ENCODE results near the gene AP4S1.
"Not testable (repeated sequence)": the region's sequence is repeated elsewhere in the genome, so short reads cannot be mapped to it uniquely, and the experiment has no call there.

The AP4S1 gene

DNA sequence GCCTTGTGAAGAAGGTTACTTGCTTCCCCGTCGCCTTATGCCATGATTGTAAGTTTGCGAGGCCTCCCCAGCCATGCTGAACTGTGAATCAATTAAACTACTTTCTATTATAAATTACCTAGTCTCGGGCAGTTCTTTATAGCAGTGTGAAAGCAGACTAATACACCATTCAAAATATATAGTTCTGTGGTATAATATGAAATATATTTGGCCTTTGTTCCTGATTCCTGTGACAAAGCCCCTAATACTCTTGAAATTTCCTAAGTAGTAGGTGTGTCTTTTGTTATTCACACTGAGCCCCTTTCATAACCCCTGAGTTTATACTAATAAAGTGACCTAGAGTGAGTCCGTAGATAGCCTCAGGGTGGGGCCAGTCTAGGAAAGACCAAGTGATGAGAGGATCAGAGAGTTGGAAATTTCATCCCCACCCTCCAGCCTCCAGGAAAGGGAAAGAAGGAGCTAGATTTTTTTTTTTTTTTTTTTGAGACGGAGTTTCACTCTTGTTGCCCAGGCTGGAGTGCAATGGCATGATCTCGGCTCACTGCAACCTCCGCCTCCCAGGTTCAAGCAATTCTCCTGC is 20.1 kb downstream of the AP4S1 start:
- DNase-seq, result no peak

DNA sequence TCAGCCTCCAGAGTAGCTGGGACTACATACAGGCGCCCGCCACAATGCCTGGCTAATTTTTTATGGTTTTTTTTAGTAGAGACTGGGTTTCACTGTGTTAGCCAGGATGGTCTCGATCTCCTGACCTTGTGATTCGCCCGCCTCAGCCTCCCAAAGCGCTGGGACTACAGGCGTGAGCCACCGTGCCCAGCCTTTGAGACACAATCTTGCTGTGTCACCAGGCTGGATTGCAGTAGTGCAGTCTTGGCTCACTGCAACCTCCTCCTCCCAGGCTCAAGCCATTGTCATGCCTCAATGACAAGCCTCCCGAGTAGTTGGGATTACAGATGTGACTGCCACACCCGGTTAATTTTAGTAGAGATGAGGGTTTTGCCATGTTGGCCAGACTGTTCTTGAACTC is 22.1 kb downstream of the AP4S1 start:
- no peak for DNase-seq

DNA sequence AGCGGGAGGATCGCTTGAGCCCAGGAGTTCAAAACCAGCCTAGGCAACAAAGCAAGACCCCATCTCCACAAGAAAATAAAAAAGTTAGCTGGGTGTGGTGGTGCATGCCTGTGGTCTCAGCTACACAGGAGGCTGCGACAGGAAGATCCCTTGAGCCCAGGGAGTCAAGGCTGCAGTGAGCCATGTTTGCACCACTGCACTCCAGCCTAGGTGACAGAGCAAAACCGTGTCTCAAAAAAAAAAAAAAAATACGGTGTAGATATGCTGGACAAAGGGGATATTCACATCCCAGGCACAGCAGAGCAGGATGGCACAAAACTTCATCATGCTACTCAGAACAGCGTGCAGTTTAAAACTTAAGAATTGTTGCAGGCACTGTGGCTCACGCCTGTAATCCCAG is 25.6 kb downstream of the AP4S1 start:
- no peak for DNase-seq

DNA sequence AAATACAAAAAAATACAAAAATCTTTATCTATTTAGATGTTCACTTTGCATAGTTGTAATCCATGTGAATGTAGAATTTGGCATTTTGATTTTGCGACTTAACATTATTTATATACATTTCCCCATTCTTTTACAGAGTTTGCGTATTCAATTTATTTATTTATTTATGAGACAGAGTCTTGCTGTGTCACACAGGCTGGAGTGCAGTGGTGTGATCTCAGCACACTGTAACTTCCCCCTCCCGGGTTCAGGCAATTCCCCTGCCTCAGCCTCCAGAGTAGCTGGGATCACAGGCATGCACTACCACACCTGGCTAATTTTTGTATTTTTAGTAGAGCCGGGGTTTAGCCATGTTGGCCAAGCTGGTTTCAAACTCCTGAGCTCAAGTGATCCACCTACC is 26.1 kb downstream of the AP4S1 start:
- DNase-seq, result no peak

DNA sequence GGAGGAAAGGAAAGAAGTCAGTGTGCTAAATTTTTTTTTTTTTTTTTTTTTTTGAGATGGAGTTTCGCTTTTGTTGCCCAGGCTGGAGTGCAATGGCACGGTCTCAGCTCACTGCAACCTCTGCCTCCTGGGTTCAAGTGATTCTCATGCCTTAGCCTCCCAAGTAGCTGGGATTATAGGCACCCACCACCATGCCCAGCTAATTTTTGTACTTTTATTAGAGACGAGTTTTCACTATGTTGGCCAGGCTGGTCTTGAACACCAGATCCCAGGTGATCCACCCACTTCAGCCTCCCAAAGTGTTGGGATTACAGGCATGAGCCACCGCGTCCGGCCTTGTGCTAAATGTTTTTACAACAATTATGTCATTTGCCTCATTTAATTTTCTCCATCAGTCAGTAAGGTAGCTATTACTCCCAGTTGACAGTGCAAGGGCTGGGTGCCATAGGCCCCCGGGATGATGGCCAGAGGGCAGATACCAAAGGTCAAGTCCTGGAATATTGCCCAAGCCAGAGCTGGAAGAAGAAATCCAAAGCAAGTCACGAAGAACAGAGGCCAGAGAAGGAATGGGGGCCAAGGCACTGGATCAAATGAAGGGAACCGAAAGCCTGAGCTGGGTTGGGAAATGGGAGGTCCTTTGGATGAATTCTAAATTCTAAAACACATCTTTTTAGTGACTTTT is 27.6 kb downstream of the AP4S1 start:
- not testable (repeated sequence) for DNase-seq

DNA sequence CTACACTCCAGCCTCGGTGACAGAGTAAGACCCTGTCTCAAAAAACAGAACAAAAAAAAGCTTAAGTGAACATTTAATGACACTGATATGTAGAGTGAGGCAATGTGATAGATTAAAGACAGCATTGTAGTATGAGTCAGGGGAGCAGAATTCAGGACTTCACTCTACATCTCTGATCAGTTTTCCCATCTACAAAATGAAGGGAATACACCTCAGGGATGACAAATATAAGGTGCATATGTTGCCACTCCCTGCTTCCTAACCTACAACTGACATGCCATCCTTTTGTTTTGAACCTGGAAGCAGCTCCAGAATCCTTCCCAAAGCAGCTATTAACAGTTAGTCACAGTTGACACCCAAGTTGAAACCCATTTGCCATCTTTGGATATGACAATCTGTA is 31.6 kb downstream of the AP4S1 start:
- no peak for DNase-seq

DNA sequence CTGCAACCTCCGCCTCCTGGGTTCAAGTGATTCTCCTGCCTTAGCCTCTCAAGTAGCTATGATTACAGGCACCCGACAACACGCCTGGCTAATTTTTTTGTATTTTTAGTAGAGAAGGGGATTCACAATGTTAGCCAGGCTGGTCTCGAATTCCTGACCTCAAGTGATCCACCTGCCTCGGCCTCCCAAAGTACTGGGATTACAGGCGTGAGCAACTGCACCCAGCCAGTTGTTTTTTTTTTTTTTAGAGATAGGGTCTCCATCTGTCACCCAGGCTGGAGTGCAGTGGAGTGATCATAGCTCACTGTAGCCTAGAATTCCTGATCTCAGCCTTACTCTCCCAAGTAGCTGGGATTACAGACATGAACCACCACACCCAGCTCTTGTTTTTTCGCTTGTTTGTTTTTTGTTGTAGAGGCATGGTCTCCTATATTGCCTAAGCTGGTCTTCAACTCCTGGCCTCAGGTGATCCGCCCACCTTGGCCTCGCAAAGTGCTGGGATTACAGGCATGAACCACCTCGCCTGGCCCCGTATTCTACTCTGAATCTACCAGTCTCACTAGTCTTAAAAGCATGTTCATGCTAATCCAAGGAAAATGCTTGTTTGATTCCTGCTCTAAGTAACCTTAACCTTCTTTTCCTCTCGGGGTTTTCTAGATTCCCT is 32.4 kb downstream of the AP4S1 start:
- no peak for DNase-seq

DNA sequence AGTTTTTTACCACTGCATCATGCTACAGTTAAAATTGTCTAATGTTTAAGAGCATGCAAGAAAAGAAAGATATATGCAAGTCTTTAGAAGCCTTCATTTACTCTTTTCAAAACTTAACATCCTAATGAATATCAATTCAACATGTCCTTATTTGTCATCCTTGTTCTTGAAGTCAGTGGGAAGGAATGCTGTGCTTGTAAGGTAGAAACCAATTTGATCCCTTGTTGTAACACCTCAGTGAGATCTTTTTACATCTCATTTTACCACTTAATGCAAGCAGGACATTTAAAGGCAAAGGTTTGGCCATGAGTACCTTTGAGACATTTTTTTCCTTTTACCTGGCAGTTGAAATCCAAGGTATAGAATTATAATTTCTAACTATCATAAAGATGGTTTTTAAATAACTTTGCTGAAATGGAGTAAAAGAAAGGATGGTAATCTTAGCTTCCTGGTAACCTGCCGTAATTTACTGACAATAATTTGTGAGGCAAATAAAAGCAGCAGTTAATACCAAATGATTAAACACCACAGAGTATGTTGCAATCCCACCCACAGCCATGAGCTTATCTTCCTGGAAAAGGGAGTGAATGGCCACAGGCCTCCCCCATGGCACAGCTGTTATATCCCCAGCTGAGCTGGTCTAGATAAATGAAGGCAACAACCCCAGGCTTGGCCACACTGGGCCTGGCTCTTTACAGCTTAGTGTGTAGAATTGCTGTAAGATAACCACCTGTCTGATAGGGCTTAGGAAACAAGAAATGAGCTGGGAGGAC is 33.9 kb downstream of the AP4S1 start:
- DNase-seq, result no peak

DNA sequence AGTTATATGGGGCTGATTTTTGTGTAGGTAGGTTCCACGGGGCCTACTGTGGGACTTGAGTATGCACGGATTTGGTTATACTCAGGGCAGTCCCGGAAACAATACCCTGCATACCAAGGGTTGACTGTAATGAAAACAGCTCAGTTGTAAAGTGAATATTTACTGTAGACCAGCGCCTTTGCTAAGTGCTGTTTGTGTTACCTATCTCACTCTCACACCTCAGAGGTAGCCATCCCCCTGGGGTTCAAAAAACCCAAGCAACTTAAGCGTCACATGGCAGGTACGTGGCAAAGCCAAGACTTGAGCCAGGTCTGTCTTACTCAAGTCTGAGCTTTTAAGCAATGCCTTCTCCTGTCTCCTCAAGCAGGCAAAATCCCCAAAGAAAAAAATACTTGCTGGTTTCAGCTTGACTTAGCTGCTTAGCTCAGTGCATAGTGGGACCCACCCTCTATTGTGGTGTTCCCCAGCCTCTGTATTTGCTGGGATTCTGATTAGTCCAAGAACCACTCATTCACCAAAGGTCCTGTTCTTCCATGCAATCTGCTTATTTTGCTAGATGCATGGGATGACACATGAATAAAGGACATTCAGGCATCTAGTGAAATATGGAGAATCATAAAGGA is 34.9 kb downstream of the AP4S1 start:
- DNase-seq, result no peak

DNA sequence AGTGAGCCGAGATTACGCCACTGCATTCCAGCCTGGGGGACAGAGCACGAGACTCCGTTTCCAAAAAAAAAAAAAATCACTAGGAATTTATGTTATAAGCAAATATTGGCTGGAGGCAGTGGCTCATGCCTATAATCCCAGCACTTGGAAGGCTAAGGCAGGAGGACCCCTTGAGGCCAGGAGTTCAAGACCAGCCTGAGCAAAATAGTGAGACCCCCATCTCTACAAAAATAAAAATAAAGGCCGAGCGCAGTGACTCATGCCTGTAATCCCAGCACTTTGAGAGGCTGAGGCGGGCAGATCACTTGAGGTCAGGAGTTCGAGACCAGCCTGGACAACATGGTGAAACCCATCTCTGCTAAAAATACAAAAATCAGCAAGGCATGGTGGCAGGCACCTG is 37.5 kb downstream of the AP4S1 start:
- not testable (repeated sequence) for DNase-seq

DNA sequence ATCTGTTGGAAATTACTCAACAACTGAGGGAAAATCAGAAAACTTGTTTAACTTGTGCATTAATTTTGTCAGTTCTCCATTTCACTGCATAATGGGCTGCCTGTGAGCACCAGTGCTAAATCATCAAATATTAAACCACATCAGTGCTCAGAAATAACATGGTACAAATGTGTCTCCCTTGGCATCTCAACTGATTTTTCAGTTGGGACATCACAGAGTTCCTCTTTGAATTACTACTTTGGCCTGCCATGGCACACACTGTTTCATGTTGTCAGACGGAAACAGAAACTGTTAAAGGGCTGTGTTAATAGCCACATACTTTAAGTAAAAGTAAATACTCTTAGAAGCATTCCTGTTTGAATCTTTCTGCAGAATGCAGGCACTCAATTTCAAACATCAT is 42.8 kb downstream of the AP4S1 start:
- no peak for DNase-seq

DNA sequence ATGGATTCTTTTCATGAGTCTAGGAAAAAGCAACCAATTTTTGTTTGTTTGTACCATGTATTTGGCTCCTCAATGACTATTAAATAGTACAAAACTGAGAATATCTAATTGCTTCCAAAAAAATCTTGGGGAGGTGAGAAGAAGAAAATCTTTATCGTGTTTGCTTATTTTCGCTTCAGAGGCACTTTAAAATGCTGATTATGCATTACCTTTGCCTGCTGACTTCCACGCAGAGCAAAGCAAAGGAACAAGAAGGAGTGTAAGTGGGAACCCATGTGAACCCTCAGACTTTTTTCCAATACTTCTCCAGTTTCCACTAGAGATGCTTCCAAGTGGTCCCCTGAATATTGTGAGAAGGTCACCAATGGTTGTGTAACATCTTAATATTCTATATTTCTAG is 43.9 kb downstream of the AP4S1 start:
- no peak for DNase-seq

DNA sequence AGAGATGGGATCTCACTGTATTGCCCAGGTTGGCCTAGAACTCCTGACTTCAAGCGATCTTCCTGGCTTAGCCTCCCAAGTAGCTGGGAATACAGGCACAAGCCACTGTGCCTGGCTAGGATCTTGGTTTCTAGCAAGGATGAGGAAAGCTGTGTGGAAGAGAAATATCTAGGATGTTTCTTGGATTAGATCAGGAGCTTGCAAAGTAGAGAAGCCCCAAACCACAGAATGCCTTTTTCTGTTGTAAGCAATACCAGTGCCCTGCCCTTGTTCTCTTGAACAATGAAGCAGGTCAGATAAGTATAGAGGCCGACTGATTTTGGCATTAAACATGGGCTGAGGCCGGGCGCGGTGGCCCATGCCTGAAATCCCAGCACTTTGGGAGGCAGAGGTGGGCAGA is 45.0 kb downstream of the AP4S1 start:
- DNase-seq, result no peak

DNA sequence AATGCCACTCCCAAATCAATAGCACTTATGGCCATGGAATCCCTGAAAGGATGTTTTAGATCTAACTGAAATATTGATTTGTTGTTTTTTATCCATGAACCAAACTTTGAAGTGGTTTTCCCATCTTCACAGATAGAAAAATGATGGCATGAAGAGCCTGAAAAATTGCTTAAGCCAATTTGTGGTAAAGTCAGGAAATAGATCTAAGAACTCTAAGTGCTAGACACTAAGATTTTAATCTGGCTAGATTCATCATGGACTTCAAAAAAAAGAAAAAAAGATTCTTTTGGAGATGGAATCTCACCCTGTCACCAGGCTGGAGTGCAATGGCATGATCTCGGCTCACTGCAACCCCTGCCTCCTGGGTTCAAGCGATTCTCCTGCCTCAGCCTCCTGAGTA is 45.7 kb downstream of the AP4S1 start:
- DNase-seq, result no peak

DNA sequence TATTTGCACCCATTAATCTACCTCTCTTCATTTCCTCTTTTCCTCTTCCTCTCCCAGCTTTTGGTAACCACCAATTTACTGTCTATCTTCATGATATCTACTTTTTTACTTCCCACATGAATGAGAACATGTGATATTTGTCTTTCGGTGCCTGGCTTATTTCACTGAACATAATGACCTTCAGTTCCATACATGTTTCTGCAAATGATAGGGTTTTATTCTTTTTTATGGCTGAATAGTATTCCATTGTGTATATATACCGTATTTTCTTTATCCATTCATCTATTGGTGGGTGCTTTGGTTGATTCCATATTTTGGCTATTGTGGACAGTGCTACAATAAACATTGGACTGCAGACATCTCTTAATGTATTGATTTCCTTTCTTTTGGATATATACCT is 49.7 kb downstream of the AP4S1 start:
- no peak for DNase-seq

DNA sequence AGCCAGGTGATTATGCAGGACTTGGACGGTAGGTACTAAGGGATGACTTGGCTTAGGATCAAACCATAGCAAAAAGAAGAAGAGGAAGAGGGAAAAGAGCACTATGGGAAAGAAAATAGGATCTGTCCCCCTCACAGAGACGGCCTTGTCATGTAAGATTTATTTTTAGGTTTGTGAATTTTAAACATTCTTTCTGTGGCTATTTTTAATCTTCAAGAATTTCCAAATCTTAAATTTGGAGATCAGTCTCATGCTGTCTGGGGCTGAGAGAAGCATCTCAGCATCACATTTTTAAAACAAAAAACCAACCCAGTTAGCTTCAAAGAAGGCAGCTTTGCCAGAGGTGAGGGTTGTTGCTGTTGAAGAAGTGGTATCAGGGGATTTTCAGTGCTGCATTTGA is 53.3 kb downstream of the AP4S1 start:
- no peak for DNase-seq

DNA sequence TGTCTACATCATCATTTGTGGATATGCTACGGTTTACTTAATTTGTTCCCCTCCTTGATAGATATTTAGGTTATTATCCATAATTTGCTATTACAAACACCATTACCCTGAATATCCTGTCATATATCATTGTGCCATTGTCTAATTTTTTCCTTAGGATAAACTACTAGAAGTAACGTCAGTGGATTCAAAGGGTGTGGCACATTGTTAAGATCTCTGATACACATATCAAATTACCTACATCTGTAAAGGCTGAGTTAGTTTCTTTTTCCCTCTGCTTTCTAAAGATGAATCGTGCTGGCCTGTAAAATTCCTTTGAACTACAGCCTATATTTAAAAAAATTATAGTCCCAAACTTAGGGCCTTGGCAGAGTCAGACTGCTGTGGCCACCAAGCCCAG is 54.6 kb downstream of the AP4S1 start:
- DNase-seq, result no peak

DNA sequence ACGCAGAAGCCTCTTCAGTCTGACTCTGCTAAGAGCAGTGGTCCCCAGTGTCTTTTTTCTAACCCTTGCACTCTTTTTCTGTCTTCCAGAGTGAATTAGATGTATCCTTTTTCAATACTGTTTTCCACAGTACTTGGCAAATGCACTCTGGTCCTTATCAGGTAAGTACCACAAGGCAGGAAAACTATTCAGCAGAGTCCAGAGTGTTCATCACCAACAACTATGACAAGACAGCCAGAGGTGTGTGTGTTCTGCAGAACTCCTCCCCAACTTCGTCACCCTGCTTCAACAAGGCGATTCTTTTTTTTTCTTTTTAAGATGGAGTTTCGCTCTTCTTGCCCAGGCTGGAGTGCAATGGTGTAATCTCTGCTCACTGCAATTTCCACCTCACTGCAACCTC is 55.0 kb downstream of the AP4S1 start:
- no peak for DNase-seq

DNA sequence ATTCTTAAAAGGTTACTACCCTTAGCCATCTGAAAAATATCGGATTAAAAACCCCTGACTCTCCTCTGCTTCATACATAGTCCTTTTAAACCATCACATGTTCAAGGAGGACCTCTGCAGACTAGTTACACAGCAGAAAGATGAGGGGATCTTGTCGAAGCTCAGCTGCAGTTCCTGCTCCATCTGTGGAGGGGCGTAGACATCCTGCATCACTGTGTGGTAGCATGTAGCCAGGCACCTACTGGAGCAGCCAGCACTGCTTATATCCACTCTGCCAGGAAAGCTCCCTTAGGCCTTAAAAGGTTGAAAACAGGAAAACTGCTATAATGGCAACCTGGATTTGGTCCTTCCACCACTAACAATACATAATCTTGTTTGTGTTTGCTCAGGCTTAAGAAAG is 58.3 kb downstream of the AP4S1 start:
- DNase-seq, result no peak

DNA sequence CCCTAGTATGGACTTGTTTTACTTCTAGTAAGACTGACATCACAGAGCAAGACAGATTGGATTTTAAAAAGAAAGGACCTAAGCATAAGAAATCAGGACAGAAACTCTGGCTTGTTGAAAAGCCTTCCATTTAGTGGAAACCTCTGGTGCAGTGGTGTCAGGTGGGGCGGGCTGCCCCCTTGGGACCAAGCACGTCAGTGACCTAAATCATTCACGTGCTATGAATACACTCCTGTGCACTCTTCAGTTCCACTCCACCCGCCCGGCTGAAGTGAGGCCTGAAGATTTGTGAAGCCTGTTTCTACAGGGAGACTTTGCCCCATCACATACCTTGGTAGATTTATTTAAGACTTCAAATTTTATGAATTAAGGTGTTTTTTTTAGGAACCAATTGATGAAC is 58.9 kb downstream of the AP4S1 start:
- no peak for DNase-seq

DNA sequence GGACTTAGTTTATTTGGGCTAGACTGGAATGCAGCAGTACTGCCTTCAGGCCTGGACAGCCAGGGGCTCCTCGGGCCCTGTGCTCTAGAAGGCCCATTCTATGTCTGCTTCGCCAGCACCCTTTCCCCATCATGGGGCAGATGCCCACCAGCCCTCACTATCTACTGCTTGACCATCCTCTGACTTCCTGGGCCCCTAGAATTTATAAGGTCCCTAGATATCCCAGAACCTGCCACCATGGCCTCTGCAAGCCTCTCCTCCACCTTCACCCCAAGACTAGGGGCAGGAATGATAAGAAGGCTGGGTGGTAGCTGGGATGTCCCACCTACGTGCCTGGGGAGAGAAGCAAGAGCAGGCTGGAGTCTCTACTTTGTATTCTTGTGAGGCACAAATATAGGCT is 59.6 kb downstream of the AP4S1 start:
- DNase-seq, result no peak

DNA sequence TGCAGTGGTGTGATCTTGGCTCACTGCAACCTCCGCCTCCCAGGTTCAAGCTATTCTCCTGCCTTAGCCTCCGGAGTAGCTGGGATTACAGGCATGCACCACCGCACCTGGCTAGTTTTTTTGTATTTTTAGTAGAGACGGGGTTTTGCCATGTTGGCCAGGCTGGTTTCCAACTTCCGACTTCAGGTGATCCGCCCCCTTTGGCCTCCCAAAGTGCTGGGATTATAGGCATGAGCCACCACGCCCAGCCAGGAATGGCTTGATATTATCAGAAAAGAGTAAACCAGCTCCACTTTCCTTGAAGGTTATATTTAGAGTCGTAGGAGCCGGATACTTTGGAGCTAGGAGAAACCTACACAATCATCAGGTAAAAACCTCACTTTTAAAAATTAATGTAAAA is 61.0 kb downstream of the AP4S1 start:
- DNase-seq, result not testable (repeated sequence)

Measured in effector CD4-positive, alpha-beta T cell (primary cell).